ENCODE results near the gene F2RL3. TPM values are rescaled to one million over a fixed set of nuclear protein-coding genes. Genes with fewer than 3 reads are reported as not detected.

The F2RL3 gene
- total and polyA plus RNA-seq, 2 of the 8 experiments (the other 6 are each of a cell fraction or from before 2014, with no cell fraction given), result not detected

GRCh38 chr19:16901491-16902175 is 12.8 kb downstream of the F2RL3 start (continued):
- TF ChIP-seq HDAC2 (IDR thresholded peaks at IDR 0.05; ENCODE audit: borderline replicate concordance in 1 of 2, low read depth in 2 of 2, low read length in 2 of 2), result no peak
- no peak for TF ChIP-seq KDM4A (IDR thresholded peaks at IDR 0.05; ENCODE audit: low read depth, low read length, severe bottlenecking)
- TF ChIP-seq ASH2L (IDR thresholded peaks at IDR 0.05; ENCODE audit: low read length), result no peak
- no peak for TF ChIP-seq POLR2A (IDR thresholded peaks at IDR 0.05; ENCODE audit: control extremely low read depth in 1 of 2, low read depth in 2 of 2, low read length in 2 of 2)
- no peak for TF ChIP-seq NRF1 (IDR thresholded peaks at IDR 0.05; ENCODE audit: low read depth, low read length)
- TF ChIP-seq MAFK (IDR thresholded peaks at IDR 0.05; ENCODE audit: low read depth, low read length), result no peak

Data from H1 (cell line).